ENCODE data around the gene STK32C. TPM values are rescaled to one million over a fixed set of nuclear protein-coding genes. Genes with fewer than 3 reads are reported as not detected.

STK32C gene
- total and polyA plus RNA-seq, 2 of the 4 experiments (the other 2 are of a cell fraction) = 5.0 to 8.3 TPM

DNA sequence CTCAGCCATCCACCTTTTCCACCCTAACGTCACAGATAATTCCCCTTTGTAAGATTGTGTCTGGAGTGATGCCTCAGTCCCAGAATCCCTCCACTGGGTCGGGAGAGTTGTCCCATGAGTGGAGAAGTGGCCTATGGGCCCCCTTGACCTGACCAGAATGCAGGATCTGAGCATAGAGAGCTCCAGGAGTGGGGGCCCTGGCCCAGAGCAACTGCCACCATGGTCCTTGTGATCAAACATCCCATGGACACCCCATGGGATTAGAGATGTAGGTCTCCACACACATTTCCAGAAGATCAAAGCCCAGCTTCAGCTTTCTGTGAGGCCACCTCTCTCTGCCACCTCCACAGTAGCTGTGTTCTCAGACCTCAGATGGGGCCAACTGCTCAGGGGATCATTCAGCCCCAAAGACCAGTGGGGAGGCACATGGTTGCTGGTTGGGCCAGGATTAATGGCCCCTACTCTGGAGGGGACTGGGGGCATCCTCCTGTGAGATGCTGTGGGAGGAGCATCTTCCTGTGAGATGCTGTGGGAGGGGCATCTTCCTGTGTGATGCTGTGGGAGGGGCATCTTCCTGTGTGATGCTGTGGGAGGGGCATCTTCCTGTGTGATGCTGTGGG is 149.5 kb downstream of the STK32C start:
- no peak overlapping the region for H4K8ac ChIP-seq (ENCODE audit: low read depth in 2 of 2, low read length in 2 of 2)
- POLR2A ChIA-PET (ENCODE audit: unreplicated experiment) = no interaction called here
- no peaks in the 10 kb centered on the region for H3K9me3 ChIP-seq (ENCODE audit: control insufficient read depth, insufficient read depth, low read length)
- no peak overlapping the region for H3K4me3 ChIP-seq (ENCODE audit: insufficient read depth, low read depth, low read length)
- H3K56ac ChIP-seq (ENCODE audit: extremely low read depth, insufficient read depth, low read length) = no peak overlapping the region
- H3K9me1 ChIP-seq (ENCODE audit: insufficient read depth, low read length) = no peaks in the 10 kb centered on the region
- dilution Hi-C loops (cut with HindIII; ENCODE audit: low sequenced_read_pairs, unreplicated experiment) (no loop called here), intact Hi-C loops (cut with micrococcal nuclease) (no loop called here), in situ Hi-C loops (cut with MboI; ENCODE audit: low sequenced_read_pairs) (no loop called here)
- no CpG with 5 or more reads among the region's 2 CpGs for WGBS, 2 experiments (ENCODE audit: extremely low coverage in 2 of 2, insufficient read length in 1 of 2)
- H2AFZ ChIP-seq (replicated peaks; ENCODE audit: low read length, poor library complexity) = no peak overlapping the region
- H3K14ac ChIP-seq (replicated peaks; ENCODE audit: low read depth, low read length) = no peak overlapping the region
- no peak overlapping the region for H2BK120ac ChIP-seq (ENCODE audit: low read depth, low read length)
- CTCF ChIA-PET = no interaction called here
- H3K4me2 ChIP-seq (ENCODE audit: low read depth, low read length) = no peak overlapping the region
- H3K4me1 ChIP-seq (ENCODE audit: control insufficient read depth, insufficient read depth, low read length) = no peaks in the 10 kb centered on the region
- H3K79me1 ChIP-seq (ENCODE audit: low read depth in 1 of 2, low read length in 2 of 2) = no peaks in the 10 kb centered on the region
- no peak overlapping the region for H4K91ac ChIP-seq (ENCODE audit: insufficient read depth, low read depth, low read length)
- no peaks in the 10 kb centered on the region; the same call in 1 of the 2 replicates for H3K27me3 ChIP-seq (ENCODE audit: control insufficient read depth, insufficient read depth, low read length)
- H2BK15ac ChIP-seq (ENCODE audit: low read depth, low read length) = no peak overlapping the region
- H3K4ac ChIP-seq (ENCODE audit: low read depth, low read length) = no peak overlapping the region
- no TSS peak for BruUV-seq (replicated peaks)
- TF ChIP-seq BHLHE40 (IDR thresholded peaks at IDR 0.05; ENCODE audit: low read depth, low read length) (no peak), CHD1 (IDR thresholded peaks at IDR 0.05; ENCODE audit: low read depth, low read length) (no peak), RFX5 (IDR thresholded peaks at IDR 0.05; ENCODE audit: low read depth, low read length) (no peak), RAD21 (IDR thresholded peaks at IDR 0.05; ENCODE audit: low read length) (no peak), SMC3 (IDR thresholded peaks at IDR 0.05; ENCODE audit: low read depth, low read length) (no peak), NFE2L2 (IDR thresholded peaks at IDR 0.05; ENCODE audit: low read depth, low read length) (no peak), MXI1 (IDR thresholded peaks at IDR 0.05; ENCODE audit: borderline replicate concordance, low read depth, low read length) (no peak), RCOR1 (IDR thresholded peaks at IDR 0.05; ENCODE audit: insufficient replicate concordance, low read length) (no peak), POLR2A (IDR thresholded peaks at IDR 0.05; ENCODE audit: low read depth, low read length) (no peak), FOS (IDR thresholded peaks at IDR 0.05; ENCODE audit: low read depth, low read length) (no peak), MAFK (IDR thresholded peaks at IDR 0.05; ENCODE audit: low read depth, low read length) (no peak), MAZ (IDR thresholded peaks at IDR 0.05; ENCODE audit: borderline replicate concordance, low read depth, low read length) (no peak), CEBPB (IDR thresholded peaks at IDR 0.05; ENCODE audit: low read depth, low read length) (no peak)
- TF ChIP-seq, protein P1, sequence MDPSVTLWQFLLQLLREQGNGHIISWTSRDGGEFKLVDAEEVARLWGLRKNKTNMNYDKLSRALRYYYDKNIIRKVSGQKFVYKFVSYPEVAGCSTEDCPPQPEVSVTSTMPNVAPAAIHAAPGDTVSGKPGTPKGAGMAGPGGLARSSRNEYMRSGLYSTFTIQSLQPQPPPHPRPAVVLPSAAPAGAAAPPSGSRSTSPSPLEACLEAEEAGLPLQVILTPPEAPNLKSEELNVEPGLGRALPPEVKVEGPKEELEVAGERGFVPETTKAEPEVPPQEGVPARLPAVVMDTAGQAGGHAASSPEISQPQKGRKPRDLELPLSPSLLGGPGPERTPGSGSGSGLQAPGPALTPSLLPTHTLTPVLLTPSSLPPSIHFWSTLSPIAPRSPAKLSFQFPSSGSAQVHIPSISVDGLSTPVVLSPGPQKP (IDR thresholded peaks at IDR 0.05; ENCODE audit: borderline replicate concordance, low read depth, low read length) = no peak
- TF ChIP-seq, protein P2, sequence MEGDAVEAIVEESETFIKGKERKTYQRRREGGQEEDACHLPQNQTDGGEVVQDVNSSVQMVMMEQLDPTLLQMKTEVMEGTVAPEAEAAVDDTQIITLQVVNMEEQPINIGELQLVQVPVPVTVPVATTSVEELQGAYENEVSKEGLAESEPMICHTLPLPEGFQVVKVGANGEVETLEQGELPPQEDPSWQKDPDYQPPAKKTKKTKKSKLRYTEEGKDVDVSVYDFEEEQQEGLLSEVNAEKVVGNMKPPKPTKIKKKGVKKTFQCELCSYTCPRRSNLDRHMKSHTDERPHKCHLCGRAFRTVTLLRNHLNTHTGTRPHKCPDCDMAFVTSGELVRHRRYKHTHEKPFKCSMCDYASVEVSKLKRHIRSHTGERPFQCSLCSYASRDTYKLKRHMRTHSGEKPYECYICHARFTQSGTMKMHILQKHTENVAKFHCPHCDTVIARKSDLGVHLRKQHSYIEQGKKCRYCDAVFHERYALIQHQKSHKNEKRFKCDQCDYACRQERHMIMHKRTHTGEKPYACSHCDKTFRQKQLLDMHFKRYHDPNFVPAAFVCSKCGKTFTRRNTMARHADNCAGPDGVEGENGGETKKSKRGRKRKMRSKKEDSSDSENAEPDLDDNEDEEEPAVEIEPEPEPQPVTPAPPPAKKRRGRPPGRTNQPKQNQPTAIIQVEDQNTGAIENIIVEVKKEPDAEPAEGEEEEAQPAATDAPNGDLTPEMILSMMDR (conservative IDR thresholded peaks at IDR 0.05; ENCODE audit: low read depth, low read length) = no peak
- TF ChIP-seq, protein P3, sequence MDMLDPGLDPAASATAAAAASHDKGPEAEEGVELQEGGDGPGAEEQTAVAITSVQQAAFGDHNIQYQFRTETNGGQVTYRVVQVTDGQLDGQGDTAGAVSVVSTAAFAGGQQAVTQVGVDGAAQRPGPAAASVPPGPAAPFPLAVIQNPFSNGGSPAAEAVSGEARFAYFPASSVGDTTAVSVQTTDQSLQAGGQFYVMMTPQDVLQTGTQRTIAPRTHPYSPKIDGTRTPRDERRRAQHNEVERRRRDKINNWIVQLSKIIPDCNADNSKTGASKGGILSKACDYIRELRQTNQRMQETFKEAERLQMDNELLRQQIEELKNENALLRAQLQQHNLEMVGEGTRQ (IDR thresholded peaks at IDR 0.05; ENCODE audit: low read depth, low read length) = no peak
- no peak overlapping the region for H2BK5ac ChIP-seq (ENCODE audit: low read depth, low read length, poor library complexity, severe bottlenecking)
- no peaks in the 10 kb centered on the region for H4K20me1 ChIP-seq (ENCODE audit: insufficient read depth, low read length)
- no peak overlapping the region for H4K5ac ChIP-seq (ENCODE audit: low read depth, low read length)
- no peak for DNase-seq
- H2BK20ac ChIP-seq (ENCODE audit: low read depth, low read length) = no peak overlapping the region
- no peak overlapping the region for H3K18ac ChIP-seq (ENCODE audit: low read depth, low read length)
- no peak overlapping the region for H2AK9ac ChIP-seq (replicated peaks; ENCODE audit: low read depth, low read length, poor library complexity)
- no peak overlapping the region for H3K9ac ChIP-seq (ENCODE audit: low read depth, low read length)
- no peak overlapping the region for H3K27ac ChIP-seq (ENCODE audit: insufficient read depth, low read length)
- H3K36me3 ChIP-seq (ENCODE audit: control insufficient read depth, insufficient read depth, low read length) = no peaks in the 10 kb centered on the region
- no peak overlapping the region for H2AK5ac ChIP-seq (ENCODE audit: low read depth, low read length)
- no peak for ATAC-seq (ENCODE audit: low read depth)
- H3K23ac ChIP-seq (ENCODE audit: low read depth, low read length) = no peak overlapping the region
